Urothelium cell line (cell line): Measurements from ENCODE around the gene ZSCAN2.

ENCODE experiments used
- DNase-seq: peaks from one replicate; pipeline ENCODE4 v3.0.0; 2011; ENCODE audit warnings: low spot score, mixed read lengths
- FAIRE-seq: peaks from 2 replicates; lab custom pipeline; 2011; peaks lifted over from hg19 to GRCh38; lab: Jason Lieb, UNC

ZSCAN2 gene

DNA sequence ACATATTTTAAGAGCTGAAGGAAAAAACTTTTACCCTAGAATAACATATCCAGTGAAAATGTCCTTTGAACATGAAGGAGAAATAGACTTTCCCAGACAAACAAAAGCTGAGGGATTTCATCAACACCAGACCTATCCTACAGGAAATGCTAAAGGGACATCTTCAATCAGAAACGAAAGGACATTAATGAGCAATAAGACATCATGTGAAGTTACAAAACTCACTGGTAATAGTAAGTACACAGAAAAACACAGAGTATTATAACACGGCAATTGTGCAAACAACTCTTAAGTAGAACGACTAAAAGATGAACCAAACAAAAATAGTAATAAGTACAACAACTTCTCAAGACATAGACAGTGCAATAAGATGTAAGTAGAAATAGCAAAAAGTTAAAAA, 3.5 kb upstream of the ZSCAN2 start:
- no peak for DNase-seq
- FAIRE-seq, result no peak

DNA sequence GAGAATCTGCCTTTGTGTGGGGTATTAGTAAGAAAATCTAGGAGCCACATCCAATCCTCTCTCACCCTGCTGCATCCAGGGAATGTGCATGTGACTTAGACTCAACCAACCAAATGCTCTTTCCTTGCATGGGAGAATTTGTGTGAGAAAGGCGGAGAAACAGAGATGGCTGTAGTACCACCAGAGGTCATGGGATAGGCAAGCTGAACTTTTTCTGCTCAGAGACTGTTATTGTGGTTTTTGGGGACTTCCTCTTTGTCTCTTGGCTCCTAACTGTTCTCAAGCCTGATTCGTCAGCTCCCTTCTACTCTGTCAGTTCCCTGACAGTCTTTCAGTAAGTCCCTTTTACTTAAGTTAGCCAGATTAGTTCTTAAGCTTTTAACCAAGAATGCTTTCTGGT, 2.6 kb upstream of the ZSCAN2 start:
- FAIRE-seq (no peak), DNase-seq (no peak)

DNA sequence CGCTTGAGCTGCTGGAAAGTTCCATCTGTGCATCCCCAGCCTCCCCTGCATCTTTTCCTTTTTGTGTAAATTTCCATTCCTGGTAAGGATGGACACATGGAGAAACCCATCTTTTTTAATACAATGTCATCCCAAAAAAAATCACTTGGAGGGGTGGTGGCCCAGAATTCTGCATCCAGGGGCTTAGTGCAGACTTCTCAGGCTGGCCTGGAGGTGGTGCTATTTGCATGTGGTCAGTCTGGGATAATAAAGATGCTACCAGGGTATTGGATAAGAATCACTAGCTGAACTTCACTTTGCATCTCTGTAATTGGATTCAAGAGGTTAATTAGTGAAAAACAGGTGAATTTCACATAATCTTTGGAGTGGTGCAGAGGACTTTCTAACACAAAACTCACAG, 1.8 kb upstream of the ZSCAN2 start:
- FAIRE-seq, result no peak
- DNase-seq, result peak; percentile 62

DNA sequence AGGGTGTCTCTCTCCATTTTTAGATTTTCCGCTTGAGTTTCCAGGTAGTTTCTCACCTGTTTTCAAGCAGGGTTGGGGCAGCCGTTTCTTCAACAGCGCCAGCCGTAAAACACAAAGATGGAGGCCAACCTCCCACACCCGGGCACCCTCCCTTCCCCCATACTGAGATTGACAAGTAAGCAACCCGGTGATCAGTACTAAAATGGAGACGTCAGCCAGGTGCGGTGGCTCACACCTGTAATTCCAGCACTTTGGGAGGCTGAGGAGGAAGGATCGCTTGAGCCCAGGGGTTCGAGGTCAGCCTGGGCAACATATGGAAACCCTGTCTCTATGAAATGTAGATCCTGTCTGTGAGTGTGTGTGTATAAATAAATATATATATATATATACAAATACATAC, 903 bp upstream of the ZSCAN2 start:
- DNase-seq (no peak), FAIRE-seq (no peak)

DNA sequence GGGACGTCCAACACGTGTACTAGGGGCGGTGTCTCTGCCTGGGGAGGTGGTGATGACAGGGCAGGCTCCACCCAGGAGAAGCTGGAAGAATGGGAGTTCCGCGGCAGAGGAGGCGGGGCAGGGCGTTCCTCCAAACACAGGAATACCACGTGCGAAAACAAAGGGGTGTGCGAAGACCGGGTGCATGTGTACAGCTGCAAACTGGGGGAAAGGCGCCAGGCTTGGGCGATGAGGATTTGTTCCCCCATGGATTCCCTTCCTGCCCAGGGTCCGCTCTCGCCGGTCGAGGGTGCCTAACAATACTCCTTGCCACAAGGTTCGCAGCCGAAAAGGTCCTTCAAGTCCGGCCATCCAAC, 500 bp upstream of the ZSCAN2 start:
- DNase-seq (peak; percentile 87), FAIRE-seq (no peak)

DNA sequence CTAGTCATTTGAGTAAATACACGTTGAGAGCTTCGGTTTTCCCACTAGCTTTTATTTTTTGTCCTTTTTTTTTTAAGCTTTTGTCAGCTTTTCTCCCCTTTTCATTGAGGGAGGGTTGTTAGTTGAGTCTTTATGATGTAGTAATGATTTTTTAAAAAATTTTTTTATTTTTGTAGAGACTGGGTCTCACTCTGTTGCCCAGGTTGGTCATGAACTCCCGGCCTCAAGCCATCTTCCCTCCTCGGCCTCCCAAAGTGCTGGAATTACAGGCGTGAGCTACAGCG, 688 bp downstream of the ZSCAN2 start:
- DNase-seq, result no peak

DNA sequence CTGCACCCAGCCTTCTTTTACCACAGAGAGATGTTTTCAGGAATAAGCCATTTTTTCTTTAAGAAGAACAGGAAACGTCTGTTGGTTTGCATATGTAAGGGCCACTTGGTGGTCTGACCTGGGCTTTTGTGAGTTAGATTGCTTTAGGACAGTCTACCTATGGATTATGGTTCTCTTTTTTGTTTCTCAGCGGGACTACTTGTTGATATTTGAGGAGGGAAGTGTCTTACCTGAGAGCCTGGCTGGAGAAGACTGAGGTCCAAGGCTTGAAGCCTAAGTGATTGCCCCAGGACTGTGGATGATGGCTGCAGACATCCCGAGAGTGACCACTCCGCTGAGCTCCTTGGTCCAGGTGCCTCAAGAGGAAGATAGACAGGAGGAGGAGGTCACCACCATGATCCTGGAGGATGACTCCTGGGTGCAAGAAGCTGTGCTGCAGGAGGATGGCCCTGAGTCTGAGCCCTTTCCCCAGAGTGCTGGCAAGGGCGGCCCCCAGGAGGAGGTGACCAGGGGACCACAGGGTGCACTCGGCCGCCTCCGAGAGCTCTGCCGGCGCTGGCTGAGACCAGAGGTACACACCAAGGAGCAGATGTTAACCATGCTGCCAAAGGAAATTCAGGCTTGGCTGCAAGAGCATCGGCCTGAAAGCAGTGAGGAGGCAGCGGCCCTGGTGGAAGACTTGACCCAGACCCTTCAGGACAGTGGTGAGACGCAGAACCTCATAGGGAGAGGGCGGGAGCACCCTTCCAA, 3.0 kb downstream of the ZSCAN2 start:
- no peak for FAIRE-seq
- no peak for DNase-seq

More for the DNA sequence above, 688 bp downstream of the ZSCAN2 start:
- FAIRE-seq, result no peak

DNA sequence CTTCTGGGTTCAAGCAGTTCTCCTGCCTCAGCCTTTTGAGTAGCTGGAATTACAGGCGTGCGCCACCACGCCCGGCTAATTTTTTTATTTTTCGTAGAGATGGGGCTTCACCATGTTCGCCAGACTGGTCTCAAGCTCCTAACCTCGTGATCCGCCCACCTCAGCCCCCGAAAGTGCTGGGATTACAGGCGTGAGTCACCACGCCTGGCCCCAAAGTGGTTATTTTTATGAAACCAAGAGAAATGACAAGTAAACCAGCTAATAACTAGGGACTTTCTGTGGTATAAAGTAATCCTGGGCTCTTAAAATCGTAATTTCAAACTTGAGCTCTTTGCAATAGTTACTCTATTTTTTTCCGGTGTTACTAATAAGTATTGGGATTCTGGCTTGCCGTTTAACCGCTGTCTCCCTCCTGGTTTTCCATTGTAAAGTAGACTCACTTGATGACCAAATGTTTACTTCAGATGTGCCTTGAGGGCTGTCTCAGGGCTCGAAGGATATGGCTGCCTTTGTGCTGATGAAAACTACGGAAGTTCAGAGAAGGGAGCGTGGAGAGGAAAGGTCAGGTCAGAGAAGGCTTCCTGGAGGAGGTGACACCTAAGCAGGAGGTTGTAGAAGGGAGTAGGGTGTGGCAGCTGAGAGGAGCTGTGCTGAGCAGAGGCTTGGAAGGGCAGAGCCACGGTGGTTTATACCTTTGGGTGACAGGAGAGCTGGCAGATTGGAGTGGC, 4.2 kb downstream of the ZSCAN2 start:
- no peak for FAIRE-seq
- DNase-seq, result no peak

DNA sequence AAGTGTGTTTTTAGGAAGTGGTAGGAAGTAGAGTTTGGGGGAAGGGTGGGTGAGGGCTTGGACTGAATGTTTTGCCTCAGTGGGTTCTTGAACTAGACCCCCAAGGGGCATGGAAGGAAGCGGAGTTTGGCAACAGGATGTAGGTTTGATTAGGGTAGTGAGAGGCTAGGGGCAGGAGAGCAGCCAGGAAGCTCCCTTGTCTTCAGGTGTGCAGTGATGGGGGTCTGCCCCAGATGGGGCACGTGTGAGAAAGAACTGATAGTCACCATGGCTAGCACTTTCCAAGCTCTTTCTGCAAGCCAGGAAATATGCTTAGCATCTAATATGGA, 4.7 kb downstream of the ZSCAN2 start:
- FAIRE-seq (no peak), DNase-seq (no peak)

DNA sequence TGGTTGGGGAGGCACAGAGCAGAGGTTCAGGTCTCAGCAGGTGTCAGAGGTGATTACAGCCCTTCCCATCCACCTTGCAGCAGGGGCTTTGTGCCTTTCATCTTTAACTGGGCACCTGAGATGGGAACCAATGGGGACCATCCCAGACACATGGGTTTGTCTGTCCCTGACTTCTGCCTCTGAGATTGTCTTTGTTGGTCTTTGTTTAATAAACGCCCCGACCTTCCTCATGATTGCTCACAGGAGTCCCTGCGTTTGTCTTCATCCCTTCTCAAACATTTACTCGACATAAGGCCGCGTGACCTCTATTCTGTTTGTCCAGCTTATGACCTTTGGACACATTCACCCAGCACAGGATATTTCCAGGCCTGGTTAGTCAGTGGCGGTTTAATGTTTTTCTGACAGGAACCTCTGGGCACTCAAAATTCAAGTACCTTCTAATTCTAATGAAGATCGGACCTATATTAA, 5.9 kb downstream of the ZSCAN2 start:
- FAIRE-seq, result no peak
- DNase-seq, result no peak

DNA sequence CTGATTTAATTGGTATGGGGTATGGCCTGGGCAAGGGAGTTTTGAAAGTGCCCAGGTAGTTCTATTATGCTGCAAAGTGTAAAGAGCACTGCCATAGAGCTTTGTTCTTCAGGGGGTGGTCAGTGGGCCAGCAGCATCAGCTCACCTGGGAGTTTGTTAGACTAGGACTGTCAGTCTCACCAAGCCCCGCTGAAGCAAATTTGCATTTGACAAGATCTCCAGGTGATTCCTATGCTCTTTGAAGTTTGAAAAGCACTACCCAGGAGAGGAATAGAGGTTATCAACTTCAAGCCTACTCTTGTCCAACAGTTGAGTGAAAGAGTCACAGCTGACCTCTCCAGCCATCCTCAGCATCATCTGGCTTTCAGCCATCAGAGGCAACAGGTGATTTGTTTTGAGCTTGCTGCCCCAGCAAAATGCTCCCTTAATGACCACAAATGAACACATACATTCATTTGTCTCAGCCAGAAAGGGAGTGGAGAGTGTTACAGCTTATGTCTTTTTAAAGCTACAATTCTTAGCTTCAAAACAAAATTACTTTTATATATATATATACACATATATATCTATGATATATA, 8.0 kb downstream of the ZSCAN2 start:
- no peak for FAIRE-seq
- DNase-seq, result no peak

DNA sequence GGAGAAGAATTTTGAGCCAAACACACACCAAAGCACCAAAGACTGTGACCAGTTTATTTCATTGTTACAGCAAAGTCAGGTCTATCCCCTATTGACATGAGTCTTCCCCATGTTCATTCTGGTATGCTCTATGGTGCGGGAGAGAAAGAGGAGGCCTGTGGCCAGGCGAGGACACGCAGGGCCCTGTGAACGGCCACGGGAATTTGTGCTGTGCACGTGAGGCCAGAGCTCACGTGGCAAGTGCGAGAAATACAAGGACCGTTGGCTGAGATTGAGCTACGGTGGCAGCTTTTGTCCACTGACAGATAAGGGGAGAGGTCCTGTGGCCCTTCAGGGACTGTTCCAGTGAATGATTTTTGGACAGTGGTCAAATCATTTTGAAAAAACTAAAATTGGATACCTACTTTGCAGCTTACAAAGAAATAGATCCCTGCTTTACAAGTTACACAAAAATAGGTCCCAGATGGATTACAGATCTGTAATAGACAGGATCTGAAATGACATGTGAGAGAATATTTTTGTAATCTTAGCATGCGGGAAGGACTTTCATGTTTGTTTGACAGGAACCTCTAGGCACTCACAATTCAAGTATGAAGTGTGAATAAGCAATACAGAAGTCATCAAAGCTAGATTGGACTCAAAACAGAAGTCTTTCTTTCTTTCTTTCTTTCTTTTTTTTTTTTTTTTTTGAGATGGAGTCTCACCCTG, 9.2 kb downstream of the ZSCAN2 start:
- FAIRE-seq (no peak), DNase-seq (no peak)

DNA sequence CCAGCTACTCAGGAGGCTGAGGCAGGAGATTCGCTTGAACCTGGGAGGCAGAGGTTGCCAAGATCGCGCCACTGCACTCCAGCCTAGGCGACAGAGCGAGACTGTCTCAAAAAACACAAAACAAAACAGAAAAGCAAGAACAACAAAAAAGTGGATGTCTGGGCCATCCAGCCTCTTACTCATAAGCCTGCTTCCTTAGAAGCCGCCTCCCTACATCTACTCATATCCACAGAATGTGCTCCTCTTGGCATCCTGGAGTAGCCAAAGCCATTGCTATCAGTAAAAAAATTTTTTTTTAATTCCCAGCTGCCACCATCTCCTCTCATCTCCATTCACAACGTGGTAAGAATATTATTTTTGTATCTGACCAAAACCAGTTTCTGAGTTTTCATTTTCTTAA, 10.8 kb downstream of the ZSCAN2 start:
- DNase-seq (no peak), FAIRE-seq (no peak)

DNA sequence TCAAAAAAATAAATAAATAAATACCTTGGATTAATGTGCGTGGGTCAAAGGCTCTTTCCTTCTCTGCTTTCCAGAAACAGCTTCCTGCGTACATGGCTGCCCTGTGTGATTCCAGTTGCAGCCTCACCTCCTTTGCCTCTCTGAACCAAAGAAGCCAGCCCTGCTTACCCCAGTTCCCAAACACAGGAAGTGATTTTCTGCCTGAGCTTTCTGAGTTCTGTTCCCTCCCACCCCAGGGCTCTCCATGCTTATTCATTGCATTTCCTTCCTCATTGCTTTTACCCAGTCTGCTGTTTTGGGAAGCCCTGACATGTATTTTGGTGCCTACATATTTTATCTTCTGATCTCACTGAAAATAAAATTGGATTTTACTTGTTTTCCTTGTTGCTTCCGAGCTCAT, 15.4 kb downstream of the ZSCAN2 start:
- no peak for DNase-seq
- FAIRE-seq, result no peak

DNA sequence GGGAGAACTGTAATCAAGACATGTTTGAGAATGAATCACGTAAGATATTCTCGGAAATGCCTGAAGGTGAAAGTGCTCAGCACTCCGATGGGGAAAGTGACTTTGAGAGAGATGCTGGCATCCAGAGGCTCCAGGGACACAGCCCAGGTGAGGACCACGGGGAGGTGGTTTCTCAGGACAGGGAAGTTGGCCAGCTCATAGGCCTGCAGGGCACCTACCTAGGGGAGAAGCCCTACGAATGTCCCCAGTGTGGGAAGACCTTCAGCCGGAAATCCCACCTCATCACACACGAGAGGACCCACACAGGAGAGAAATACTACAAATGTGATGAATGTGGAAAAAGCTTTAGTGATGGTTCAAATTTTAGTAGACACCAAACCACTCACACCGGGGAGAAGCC, 19.8 kb downstream of the ZSCAN2 start:
- DNase-seq, result no peak
- no peak for FAIRE-seq

DNA sequence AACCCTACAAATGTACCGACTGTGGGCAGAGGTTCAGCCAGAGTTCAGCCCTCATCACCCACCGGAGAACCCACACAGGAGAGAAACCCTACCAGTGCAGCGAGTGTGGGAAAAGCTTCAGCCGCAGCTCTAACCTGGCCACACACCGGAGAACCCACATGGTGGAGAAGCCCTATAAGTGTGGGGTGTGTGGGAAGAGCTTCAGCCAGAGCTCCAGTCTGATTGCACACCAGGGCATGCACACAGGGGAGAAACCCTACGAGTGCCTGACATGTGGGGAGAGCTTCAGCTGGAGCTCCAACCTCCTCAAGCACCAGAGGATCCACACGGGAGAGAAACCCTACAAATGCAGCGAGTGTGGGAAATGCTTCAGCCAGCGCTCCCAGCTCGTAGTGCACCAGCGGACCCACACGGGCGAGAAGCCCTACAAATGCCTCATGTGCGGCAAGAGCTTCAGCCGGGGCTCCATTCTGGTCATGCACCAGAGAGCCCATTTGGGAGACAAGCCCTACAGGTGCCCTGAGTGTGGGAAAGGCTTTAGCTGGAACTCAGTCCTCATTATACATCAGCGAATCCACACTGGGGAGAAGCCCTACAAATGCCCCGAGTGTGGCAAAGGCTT, 20.7 kb downstream of the ZSCAN2 start:
- DNase-seq (no peak), FAIRE-seq (no peak)

DNA sequence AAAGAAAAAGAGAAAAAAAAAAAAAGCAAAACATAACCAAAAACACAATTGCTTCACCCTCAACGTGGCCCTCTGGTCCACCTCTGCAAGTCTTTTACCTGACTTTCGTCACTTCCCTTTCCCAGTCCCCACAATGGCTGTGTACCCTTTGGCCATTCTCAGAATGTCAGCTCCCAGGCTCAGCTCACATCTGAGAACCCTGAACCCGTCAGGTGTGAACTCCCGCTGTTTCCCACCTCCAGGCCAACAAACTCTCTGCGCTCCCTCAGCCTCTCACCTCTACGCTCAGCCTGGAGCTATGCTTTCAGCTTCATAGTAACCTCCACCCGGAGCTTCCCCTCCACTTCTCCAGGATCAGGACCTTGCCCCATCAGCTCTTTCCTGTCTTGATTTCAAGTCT, 23.6 kb downstream of the ZSCAN2 start:
- DNase-seq, result no peak
- no peak for FAIRE-seq

DNA sequence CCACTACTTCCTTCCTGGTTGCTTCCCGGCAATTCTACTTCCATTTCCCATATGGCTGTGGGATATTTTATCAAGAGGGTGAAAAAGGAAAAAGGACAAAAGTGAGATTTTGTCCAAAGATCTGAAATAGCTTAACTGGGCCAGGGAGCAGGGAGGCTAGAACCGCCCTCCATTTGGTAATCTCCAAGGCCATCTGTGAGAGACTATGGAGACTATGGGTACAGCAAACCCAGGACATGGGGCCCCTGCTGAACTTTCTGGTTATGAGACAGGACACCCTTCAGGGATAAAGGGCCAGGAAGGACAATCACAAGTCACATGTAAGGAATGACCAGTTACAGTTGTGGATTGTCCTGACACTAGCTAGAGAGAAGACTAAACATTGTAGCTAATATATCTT, 24.3 kb downstream of the ZSCAN2 start:
- DNase-seq (no peak), FAIRE-seq (no peak)

DNA sequence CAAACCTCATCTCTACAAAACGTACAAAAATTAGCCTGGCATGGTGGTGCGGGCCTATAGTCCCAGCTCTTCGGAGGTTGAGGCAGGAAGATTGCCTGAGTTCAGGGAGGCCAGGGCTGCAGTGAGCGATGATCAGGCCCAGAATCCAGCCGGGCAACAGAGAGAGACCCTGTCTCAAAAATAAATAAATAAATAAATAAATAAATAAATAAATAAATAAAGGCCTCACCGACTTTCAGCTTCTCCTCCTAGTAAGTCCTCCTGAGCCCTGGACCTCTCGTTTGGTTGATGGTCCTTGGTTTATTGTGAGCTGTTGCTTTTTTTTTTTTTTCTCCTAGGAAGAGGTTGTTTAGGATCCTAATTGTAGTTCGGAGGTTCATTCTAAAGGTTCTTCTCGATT, 28.2 kb downstream of the ZSCAN2 start:
- DNase-seq, result no peak
- no peak for FAIRE-seq

DNA sequence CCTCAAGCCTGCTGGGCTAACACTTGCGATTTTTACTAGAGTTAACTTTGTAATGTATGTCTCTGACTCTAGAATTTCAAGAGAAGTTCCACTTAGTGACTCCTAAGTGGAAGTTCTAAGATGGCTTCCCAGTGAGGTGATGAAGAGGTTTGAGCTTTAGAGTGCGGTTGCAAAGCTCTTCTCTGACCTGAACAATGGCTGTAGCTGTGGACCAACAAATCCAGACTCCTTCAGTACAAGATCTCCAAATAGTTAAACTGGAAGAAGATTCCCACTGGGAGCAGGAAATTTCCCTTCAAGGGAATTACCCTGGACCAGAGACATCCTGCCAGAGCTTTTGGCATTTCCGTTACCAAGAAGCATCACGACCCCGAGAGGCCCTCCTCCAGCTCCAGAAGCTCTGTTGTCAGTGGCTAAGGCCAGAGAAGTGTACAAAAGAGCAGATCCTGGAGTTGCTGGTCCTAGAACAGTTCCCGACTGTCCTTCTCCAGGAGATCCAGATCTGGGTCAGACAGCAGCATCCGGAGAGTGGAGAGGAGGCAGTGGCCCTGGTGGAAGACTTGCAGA, 31.0 kb downstream of the ZSCAN2 start:
- DNase-seq (no peak), FAIRE-seq (no peak)
